SK-N-MC (cell line): ENCODE results near the gene AKAP10.

Source experiments
- DNase-seq: peaks from one replicate; pipeline ENCODE4 v3.0.0-alpha.2; 2011; ENCODE audit warnings: low read depth, low spot score
- H3K27ac ChIP-seq: fragments of 200-600 bp; sonication (generic); 2 replicates; pipeline ENCODE4 v1.5.1; 2016; ENCODE audit warnings: mixed run types
- H3K36me3 ChIP-seq: fragments of 200-600 bp; sonication (generic); 2 replicates; pipeline ENCODE4 v1.6.1; 2017; ENCODE audit warnings: antibody characterized with exemption, low read length, mixed read lengths; ENCODE audit not compliant: insufficient read depth
- H3K4me3 ChIP-seq: fragments of 200-600 bp; sonication (generic); 2 replicates; pipeline ENCODE4 v1.5.1; 2016
- H3K9ac ChIP-seq: fragments of 200-600 bp; sonication (generic); 2 replicates; pipeline ENCODE4 v1.8.0; 2017; ENCODE audit warnings: mixed run types, mixed read lengths; ENCODE audit not compliant: insufficient read length
- H3K9me3 ChIP-seq: fragments of 200-600 bp; sonication (generic); 2 replicates; pipeline ENCODE4 v1.6.1; 2017; ENCODE audit warnings: low read depth, mild to moderate bottlenecking, antibody characterized with exemption, low read length, moderate library complexity, mixed read lengths
- EZH2 ChIP-seq: fragments of 200-600 bp; sonication (generic); IDR thresholded peaks from one replicate; pipeline ENCODE4 v1.6.1; 2017; ENCODE audit warnings: antibody characterized with exemption
- FOXP2 ChIP-seq: optimal IDR thresholded peaks from 2 replicates; pipeline ENCODE3; 2011; ENCODE audit warnings: mild to moderate bottlenecking, moderate library complexity; ENCODE audit not compliant: insufficient read depth; ENCODE audit errors: extremely low read length, control extremely low read depth
- POLR2AphosphoS5 ChIP-seq: IDR thresholded peaks from 2 replicates; pipeline ENCODE4 v1.6.1; 2012; ENCODE audit warnings: mild to moderate bottlenecking, low read depth, low read length, borderline replicate concordance

AKAP10 gene

GRCh38 chr17:20009302-20010098 lies 31.9 kb upstream of the AKAP10 start, which contains the start of gene SPECC1:
Gene SPECC1 (plus strand): TSS chr17:20009359. CDS start chr17:20096652, 87,293 bp downstream.
- Histone ChIP-seq H3K27ac (no peak within 1 kb of the TSS), H3K4me3 (peak within 1 kb of the TSS; percentile 87), H3K36me3 (no peaks in the 10 kb centered on the region), H3K9ac (no peak within 1 kb of the TSS), H3K9me3 (no peaks in the 10 kb centered on the region)
- no peak for DNase-seq
- TF ChIP-seq EZH2 (no peak), POLR2AphosphoS5 (no peak), FOXP2 (no peak)

DNA sequence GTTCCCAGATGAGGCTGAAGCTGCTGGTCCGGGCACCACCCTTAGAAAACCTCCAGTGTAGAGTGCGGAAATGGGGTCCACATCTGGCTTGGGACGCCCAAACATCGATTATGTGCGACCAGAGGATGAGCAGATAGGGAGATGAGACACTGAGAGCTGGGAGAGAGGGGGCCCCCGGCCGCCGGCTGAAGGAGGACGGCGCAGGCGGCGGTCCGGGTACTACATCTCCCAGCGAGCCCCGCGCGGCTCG lies 31.3 kb upstream of the AKAP10 start:
- Histone ChIP-seq H3K36me3 (no peaks in the 10 kb centered on the region), H3K9ac (no peak overlapping the region), H3K4me3 (peak overlapping the region; percentile 87), H3K27ac (no peak overlapping the region), H3K9me3 (no peaks in the 10 kb centered on the region)
- TF ChIP-seq POLR2AphosphoS5 (no peak), EZH2 (no peak), FOXP2 (no peak)
- DNase-seq = no peak

GRCh38 chr17:20008242-20009051 lies 30.8 kb upstream of the AKAP10 start:
- TF ChIP-seq FOXP2 (no peak), EZH2 (no peak), POLR2AphosphoS5 (no peak)
- H3K4me3 ChIP-seq = peak overlapping the region; percentile 87
- H3K9me3 ChIP-seq = no peaks in the 10 kb centered on the region
- DNase-seq = no peak
- H3K36me3 ChIP-seq = no peaks in the 10 kb centered on the region
- H3K9ac ChIP-seq = no peak overlapping the region
- H3K27ac ChIP-seq = no peak overlapping the region

GRCh38 chr17:19996502-19996901 lies 18.9 kb upstream of the AKAP10 start:
- no peak for DNase-seq
- H3K4me3 ChIP-seq = no peak overlapping the region

DNA sequence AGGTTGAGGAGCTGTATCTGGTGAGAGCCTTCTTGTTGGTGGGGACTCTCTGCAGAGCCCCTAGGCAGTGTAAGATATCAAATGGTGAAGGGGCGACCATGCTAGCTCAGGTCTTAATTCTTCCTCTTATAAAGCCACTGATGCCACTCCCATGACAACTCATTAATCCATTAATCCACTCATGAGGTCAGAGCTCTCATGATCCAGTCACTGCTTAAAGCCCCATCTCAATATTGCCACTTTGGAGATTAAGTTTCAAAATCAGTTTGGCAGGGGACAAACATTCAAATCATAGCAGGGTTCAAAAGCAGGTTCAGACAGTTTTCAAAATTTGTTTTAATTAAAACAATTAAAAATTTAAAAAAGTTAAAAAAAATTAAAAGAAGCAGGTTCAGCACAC lies 18.5 kb upstream of the AKAP10 start:
- Histone ChIP-seq H3K9me3 (no peaks in the 10 kb centered on the region), H3K36me3 (no peaks in the 10 kb centered on the region), H3K9ac (no peak overlapping the region), H3K4me3 (no peak overlapping the region), H3K27ac (no peak overlapping the region)
- TF ChIP-seq EZH2 = no peak
- no peak for TF ChIP-seq POLR2AphosphoS5
- TF ChIP-seq FOXP2 = no peak
- no peak for DNase-seq

More at GRCh38 chr17:19996502-19996901, 18.9 kb upstream of the AKAP10 start:
- Histone ChIP-seq H3K9ac (no peak overlapping the region), H3K9me3 (no peaks in the 10 kb centered on the region), H3K27ac (no peak overlapping the region), H3K36me3 (no peaks in the 10 kb centered on the region)
- TF ChIP-seq EZH2 = no peak
- no peak for TF ChIP-seq FOXP2
- no peak for TF ChIP-seq POLR2AphosphoS5

GRCh38 chr17:19992803-19993713 lies 15.4 kb upstream of the AKAP10 start:
- peak; percentile 35 for DNase-seq
- Histone ChIP-seq H3K36me3 (no peaks in the 10 kb centered on the region), H3K9ac (no peak overlapping the region), H3K4me3 (peak overlapping the region; percentile 49; the same call in 1 of the 2 replicates), H3K27ac (no peak overlapping the region), H3K9me3 (no peaks in the 10 kb centered on the region)
- no peak for TF ChIP-seq FOXP2
- no peak for TF ChIP-seq POLR2AphosphoS5
- TF ChIP-seq EZH2 = no peak

DNA sequence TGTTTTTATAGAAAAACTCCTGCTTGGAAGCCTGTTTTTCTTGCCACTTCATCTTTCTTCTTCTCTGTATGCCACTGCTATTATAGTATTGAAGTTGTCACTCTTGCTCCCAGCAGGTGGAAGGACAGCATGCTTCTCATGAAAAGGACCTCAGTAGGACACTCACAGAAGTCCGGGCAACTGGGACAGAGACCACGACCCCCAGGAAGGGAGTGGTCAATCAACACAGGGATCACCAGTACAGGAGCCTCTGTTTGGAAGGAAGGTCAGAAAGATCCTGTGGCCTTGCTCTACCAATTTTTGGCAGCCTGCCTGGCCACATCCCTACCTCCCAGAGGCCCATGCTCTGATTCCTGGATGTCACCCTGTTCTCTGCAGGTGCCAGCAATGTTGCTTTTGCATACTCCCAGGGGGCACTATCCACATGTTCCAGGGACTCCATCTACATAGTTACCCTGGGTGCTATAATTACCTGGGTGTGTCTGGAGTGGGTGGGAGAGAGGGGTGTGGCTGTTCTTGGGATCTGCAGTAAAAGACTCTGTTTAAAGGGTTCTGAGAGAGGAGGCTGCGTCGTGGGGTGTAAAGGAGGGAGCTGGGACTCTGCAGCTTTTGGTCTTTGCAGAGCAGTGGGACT lies 13.7 kb upstream of the AKAP10 start:
- Histone ChIP-seq H3K9me3 (no peaks in the 10 kb centered on the region), H3K4me3 (no peak overlapping the region), H3K36me3 (no peaks in the 10 kb centered on the region), H3K27ac (no peak overlapping the region), H3K9ac (no peak overlapping the region)
- DNase-seq = no peak
- TF ChIP-seq FOXP2 (no peak), EZH2 (no peak), POLR2AphosphoS5 (no peak)
